GM12873 (cell line): ENCODE data around the gene USP6.

ENCODE experiments used
- TF ChIP-seq, protein P1 (sequence below): IDR thresholded peaks from 2 replicates; pipeline ENCODE4 v1.5.1; 2012; ENCODE audit warnings: low read depth, mild to moderate bottlenecking, moderate library complexity, low read length, control low read depth; ENCODE audit not compliant: insufficient read depth; ENCODE audit errors: missing control alignments

Gene USP6

DNA sequence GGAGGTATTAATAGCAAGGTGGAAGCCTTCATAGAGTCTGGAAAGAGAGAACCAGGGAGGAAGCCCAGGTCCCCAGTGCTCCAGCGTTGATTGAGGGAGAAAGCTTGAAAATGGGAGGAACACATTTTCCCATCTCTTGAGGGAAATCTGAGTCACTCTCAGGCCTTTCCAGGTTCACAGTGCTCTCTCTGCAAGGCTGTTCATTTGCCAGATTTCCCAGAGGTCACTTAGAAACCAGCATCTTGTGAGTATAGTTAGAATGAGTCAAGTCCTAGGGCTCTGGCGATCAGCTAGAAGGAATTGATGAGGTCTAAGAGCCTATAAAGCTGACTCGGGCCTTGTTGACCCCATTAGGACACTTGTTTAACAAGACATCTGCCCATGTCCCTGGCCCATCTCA lies 93.6 kb downstream of the USP6 start:
- TF ChIP-seq, protein P1, sequence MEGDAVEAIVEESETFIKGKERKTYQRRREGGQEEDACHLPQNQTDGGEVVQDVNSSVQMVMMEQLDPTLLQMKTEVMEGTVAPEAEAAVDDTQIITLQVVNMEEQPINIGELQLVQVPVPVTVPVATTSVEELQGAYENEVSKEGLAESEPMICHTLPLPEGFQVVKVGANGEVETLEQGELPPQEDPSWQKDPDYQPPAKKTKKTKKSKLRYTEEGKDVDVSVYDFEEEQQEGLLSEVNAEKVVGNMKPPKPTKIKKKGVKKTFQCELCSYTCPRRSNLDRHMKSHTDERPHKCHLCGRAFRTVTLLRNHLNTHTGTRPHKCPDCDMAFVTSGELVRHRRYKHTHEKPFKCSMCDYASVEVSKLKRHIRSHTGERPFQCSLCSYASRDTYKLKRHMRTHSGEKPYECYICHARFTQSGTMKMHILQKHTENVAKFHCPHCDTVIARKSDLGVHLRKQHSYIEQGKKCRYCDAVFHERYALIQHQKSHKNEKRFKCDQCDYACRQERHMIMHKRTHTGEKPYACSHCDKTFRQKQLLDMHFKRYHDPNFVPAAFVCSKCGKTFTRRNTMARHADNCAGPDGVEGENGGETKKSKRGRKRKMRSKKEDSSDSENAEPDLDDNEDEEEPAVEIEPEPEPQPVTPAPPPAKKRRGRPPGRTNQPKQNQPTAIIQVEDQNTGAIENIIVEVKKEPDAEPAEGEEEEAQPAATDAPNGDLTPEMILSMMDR = no peak

DNA sequence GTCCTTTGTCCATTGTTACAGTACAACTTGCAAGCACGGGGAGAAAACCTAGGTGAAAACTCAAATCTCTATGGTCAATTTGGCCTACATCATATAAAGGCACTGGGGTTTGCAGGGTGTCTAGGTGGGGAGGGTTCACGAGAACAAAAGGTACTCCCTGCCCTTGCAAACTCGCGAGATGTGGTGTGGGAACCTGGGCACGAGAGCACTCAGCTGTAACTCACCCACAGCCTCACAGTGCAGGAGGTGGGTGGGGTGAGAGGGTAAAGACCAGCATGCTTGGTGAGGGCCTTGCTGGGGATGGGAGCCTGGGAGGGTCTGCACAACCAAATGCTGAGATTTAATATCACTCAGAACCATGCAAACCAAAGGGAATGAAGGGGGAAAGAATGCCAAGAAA lies 94.3 kb downstream of the USP6 start:
- TF ChIP-seq, protein P1 = no peak

DNA sequence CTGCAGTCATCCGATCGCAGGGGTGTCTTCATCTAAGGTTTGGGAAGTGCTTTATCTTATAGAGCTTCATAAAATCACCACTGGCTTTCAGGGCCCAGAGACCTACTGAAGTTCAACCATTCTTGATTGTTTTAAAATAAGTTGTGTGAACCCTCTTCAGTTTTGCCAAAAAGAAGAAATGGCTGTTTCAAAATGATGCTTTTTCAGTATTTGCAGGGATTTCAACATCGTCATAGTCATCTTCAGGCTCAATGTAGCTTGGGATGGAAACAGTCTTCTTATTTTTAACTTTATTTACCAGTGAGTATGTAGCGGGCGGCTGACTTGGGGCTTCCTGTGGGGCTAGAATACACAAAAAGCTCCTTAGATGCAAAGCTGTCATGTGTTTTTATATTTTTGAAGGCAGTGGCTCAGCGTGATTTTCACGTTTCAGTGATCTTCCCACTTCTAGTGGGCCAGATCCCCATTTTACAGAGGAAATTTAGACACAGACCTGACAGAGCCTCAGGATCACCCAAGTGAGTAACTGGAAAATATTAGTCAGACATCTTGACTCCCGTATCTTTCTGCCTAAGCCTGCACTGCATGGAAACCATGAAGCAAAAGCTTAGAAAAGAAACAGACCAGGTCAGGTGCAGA lies 94.9 kb downstream of the USP6 start:
- TF ChIP-seq, protein P1 = no peak

DNA sequence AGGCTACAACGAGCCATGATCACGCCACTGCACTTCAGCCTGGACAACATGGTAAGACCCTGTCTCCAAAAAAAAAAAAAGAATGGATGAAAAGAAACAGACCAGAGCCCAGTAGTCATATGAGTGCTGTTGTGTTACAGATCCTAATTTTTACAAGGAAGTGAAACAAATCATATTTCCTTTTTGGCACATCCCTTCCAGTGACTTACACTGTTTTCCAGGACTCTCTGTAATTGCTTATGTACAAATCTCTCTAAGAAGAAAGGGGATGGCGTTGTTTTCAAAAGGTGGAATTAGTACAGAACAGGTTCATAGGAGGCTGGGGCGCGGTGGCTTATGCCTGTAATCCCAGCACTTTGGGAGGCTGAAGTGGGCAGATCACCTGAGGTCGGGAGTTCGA lies 95.6 kb downstream of the USP6 start:
- TF ChIP-seq, protein P1 = no peak

DNA sequence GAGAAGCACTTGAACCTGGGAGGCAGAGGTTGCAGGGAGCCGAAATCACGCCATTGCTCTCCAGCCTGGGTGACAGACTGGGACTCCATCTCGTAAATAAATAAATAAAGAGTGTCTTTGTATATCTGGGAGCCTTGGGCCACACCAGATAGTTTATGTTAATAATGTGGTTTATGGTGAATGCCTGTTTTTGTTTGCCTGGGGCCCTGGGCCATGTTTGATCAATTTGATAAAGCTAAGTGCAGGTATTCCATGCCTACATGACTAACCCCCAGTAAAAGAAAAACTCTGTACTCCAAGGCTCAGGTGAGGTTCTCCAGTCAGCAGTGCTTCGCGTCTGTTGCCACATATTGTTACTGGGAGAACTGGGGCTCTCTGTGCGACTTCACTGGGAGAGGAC lies 103.7 kb downstream of the USP6 start:
- TF ChIP-seq, protein P1 = no peak

DNA sequence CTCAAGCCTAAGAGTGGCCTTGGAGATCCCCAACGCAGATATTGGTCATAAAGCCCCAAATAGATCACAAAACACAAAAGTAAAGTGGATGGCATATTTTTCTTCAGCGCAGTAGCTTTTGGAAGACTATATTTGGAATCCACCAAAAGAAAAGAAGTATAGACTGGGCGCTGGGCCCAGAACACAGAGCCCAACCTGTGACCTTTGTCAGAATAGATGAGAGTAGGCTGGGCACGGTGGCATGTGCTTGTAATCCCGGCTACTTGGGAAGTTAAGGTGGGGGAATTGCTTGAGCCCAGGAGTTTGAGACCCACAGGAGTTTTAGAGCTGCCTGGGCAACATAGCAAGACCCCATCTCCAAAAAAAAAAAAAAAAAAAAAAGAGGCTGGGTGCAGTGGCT lies 104.2 kb downstream of the USP6 start:
- TF ChIP-seq, protein P1 = no peak
